Stomach (tissue), 4 donors: Measurements from ENCODE around the gene HINFP.

Experiments used
- EP300 ChIP-seq: sonication (generic); formaldehyde crosslinking; IDR thresholded peaks from one replicate; pipeline ENCODE4 v1.6.1; 2017; ENCODE audit warnings: antibody characterized with exemption
- POLR2A ChIP-seq, 4 donors: fragments of 450-650 bp; IDR thresholded peaks; one replicate each; pipeline ENCODE4 v1.6.1; 2016; ENCODE audit warnings: antibody characterized with exemption in 4 of 4, control low read depth in 2 of 4, mild to moderate bottlenecking in 1 of 4, moderate library complexity in 1 of 4
- POLR2AphosphoS5 ChIP-seq, 3 donors: sonication (generic); formaldehyde crosslinking; IDR thresholded peaks; one replicate each; pipeline ENCODE4 v1.6.1; 2016; ENCODE audit warnings: antibody characterized with exemption in 3 of 3
- TF ChIP-seq, protein P1 (sequence below), 7 experiments: fragments of 450-650 bp in 4 of 7; fragments of 200-600 bp in 3 of 7; sonication (generic) in 3 of 7; IDR thresholded peaks; one replicate each; pipeline ENCODE4 v1.5.1; 2016 to 2019; ENCODE audit warnings: antibody characterized with exemption in 7 of 7, control low read depth in 2 of 7, mild to moderate bottlenecking in 1 of 7

DNA sequence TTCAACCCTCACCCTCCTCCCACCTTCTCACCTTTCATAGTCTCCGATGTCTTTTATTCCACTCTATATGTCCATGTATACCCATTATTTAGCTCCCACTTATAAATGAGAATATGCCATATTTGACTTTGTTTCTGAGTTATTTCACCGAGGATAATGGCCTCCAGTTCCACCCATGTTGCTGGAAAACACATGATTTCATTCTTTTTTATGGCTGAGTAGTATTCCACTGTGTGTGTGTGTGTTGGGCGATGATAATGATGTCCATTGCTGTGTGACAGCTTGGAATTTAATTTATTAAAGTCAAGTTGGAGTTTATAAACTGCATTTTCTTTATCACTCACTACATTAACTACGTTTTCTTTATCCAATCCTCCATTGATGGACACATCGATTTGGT is 3.2 kb upstream of the HINFP start:
- TF ChIP-seq, protein P1, sequence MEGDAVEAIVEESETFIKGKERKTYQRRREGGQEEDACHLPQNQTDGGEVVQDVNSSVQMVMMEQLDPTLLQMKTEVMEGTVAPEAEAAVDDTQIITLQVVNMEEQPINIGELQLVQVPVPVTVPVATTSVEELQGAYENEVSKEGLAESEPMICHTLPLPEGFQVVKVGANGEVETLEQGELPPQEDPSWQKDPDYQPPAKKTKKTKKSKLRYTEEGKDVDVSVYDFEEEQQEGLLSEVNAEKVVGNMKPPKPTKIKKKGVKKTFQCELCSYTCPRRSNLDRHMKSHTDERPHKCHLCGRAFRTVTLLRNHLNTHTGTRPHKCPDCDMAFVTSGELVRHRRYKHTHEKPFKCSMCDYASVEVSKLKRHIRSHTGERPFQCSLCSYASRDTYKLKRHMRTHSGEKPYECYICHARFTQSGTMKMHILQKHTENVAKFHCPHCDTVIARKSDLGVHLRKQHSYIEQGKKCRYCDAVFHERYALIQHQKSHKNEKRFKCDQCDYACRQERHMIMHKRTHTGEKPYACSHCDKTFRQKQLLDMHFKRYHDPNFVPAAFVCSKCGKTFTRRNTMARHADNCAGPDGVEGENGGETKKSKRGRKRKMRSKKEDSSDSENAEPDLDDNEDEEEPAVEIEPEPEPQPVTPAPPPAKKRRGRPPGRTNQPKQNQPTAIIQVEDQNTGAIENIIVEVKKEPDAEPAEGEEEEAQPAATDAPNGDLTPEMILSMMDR (IDR thresholded peaks at IDR 0.05), result no peak
- TF ChIP-seq POLR2A (IDR thresholded peaks at IDR 0.05) (no peak), POLR2AphosphoS5 (IDR thresholded peaks at IDR 0.05) (no peak), EP300 (no peak)
